Activated gamma-delta T cell (primary cell): Measurements from ENCODE around the gene HOXB8.

ENCODE experiments used
- DNase-seq: peaks from one replicate; lab custom pipeline; 2025; lab: John Stamatoyannopoulos, UW

HOXB8 gene

DNA sequence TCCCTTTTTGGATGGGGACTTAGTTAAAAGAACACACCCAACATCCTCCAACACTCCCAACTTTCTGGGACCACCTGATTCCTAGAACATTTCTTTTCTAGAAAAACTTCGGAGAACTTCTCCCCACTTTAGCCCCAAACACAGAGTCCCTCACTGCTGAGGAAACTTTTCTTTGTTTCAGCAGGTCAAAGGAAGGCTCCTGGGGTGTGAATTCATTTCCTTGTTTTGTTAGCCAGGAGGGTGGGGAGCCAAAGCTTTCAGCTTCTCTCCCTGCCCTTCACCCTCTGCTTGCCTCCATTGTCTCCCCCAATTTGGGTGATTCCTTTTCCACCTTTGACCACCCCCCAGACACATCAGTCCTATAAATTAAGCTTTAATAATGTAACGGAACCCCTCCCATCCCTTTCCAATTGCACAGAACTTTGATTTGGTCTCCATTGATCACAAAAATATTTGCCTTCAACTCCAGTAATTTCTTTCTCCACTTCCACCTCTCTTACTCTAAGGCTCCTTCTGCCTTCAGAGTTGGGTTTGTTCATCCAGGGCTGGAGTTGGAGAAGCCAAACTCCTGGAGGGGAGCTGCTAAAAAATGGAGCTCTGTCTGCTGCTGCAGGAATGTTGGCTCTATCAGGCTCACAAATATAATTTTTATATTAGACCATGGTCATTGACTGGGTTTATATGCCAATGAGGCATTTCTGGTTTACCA is 47.3 kb downstream of the HOXB8 start:
- no peak for DNase-seq

- DNase-seq = no peak
Measured at GRCh38 chr17:48567209-48567608, 47.9 kb downstream of the HOXB8 start.

DNA sequence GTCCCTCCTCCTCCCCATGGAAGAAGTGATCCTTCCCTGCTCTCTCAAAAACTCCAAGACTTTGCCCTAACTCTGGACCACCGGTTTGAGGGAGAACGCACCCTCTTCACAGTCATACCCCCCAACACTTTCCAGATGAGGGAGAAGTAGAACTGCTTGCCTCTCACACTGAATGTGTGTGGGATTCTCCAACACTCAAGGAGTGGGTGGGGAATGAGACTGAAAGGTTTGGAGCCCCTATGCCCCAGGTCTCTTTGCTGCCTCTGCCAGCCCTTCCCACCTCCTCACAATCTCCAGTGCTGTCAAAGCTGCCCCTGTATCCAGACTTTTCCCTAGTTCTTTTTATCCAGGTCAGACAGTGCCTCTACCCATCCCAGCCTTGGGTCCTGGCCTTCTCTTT is 48.4 kb downstream of the HOXB8 start:
- no peak for DNase-seq

- DNase-seq = no peak
Measured at GRCh38 chr17:48565925-48566710, 49.0 kb downstream of the HOXB8 start.

DNA sequence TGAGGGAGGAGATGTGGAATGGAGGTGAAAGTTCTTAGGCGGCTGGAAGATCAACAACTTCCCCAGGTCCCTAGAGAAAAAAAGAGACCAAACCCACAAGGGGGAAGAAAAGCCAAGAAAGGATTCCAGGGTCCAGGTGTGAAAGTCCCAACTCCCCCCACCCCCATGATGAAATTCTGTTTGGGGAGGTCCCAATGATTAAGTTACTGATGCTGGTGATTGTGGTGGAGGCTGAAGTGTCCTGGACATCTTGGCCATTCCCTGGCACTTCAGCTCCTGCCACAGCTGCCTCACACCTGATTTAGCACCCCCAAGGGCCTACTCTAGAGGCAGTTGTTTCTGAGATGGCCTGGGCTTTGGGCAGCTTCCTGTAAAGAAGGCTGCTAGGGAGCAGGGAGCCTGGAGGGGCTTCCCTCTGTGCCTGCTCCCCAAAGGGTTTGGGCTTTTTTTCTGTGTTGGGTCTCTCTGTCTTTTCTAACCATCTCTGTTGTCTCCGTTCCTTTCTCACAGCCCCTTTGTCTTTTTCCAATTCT is 50.0 kb downstream of the HOXB8 start:
- DNase-seq = no peak

- DNase-seq = no peak
Measured at GRCh38 chr17:48564188-48565021, 50.7 kb downstream of the HOXB8 start.

GRCh38 chr17:48563867-48564187 is 51.3 kb downstream of the HOXB8 start:
- no peak for DNase-seq

- no peak for DNase-seq
Measured at GRCh38 chr17:48563385-48563838, 51.7 kb downstream of the HOXB8 start.

DNA sequence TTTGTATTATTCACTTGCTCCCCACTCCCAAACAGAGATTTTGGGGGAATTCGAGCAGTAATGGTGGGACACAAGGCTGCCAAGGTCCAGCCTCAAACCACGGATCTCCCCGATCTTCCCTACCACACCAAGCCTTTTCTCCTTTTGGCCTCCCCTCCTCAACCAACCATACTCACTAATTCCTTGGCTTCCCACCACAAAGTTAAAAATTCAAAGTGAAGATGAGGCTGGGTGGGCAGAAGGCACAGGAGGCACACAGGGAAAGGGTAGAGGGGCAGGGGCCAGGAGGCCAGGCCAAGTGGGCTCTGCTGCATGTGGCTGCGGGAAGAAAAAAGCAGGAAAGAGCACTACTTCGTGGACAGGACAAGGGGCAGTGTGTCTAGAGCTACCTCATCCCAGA is 52.2 kb downstream of the HOXB8 start:
- no peak for DNase-seq
